ENCODE results near the gene FILIP1L. TPM values are rescaled to one million over a fixed set of nuclear protein-coding genes. Genes with fewer than 3 reads are reported as not detected.

Gene FILIP1L
- polyA plus RNA-seq, 1 donor (not counting 4 experiments of a cell fraction or from before 2014, with no cell fraction given), result 14.7 TPM

- dilution Hi-C loops (cut with MboI; ENCODE audit: extremely low pct_ligation_motif_present, low sequenced_read_pairs), result no loop called here
- Histone ChIP-seq H3K79me2 (ENCODE audit: control insufficient read depth, insufficient read depth, low read length) (peaks cover 48% of the 10 kb centered on the region), H3K4me1 (ENCODE audit: control insufficient read depth, extremely low read depth, insufficient read depth, low read length) (peaks cover 14% of the 10 kb centered on the region), H3K4me2 (ENCODE audit: control insufficient read depth, extremely low read depth, insufficient read depth, low read depth, low read length) (no peak overlapping the region), H4K20me1 (ENCODE audit: control insufficient read depth, extremely low read depth, insufficient read depth, low read length) (no peaks in the 10 kb centered on the region), H3K9me1 (ENCODE audit: control insufficient read depth, extremely low read depth, insufficient read depth, low read length) (no peaks in the 10 kb centered on the region), H3K36me3 (ENCODE audit: control insufficient read depth in 2 of 2, extremely low read depth in 1 of 2, insufficient read depth in 2 of 2, low read length in 2 of 2) (no peaks in the 10 kb centered on the region), H3K9ac (ENCODE audit: control insufficient read depth, extremely low read depth, insufficient read depth, low read length) (no peak overlapping the region), H3K4me3 (ENCODE audit: control insufficient read depth in 2 of 3, extremely low read depth in 1 of 3, insufficient read depth in 2 of 3, low read depth in 1 of 3, low read length in 3 of 3) (no peak overlapping the region), H3K9me3 (ENCODE audit: control insufficient read depth, low read depth, low read length) (no peaks in the 10 kb centered on the region), H3K27ac (ENCODE audit: control insufficient read depth, insufficient read depth, low read length) (no peak overlapping the region), H2AFZ (ENCODE audit: control insufficient read depth, low read length) (no peak overlapping the region), H3K27me3 (ENCODE audit: control insufficient read depth, extremely low read depth, insufficient read depth, low read length) (no peaks in the 10 kb centered on the region)
- no peak for FAIRE-seq
- DNase-seq (ENCODE audit: low read depth, low spot score), result no peak
- TF ChIP-seq, protein P1, sequence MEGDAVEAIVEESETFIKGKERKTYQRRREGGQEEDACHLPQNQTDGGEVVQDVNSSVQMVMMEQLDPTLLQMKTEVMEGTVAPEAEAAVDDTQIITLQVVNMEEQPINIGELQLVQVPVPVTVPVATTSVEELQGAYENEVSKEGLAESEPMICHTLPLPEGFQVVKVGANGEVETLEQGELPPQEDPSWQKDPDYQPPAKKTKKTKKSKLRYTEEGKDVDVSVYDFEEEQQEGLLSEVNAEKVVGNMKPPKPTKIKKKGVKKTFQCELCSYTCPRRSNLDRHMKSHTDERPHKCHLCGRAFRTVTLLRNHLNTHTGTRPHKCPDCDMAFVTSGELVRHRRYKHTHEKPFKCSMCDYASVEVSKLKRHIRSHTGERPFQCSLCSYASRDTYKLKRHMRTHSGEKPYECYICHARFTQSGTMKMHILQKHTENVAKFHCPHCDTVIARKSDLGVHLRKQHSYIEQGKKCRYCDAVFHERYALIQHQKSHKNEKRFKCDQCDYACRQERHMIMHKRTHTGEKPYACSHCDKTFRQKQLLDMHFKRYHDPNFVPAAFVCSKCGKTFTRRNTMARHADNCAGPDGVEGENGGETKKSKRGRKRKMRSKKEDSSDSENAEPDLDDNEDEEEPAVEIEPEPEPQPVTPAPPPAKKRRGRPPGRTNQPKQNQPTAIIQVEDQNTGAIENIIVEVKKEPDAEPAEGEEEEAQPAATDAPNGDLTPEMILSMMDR (optimal IDR thresholded peaks at IDR 0.05 in 1 of 3, IDR thresholded peaks at IDR 0.05 in 1 of 3, conservative IDR thresholded peaks at IDR 0.05 in 1 of 3; ENCODE audit: extremely low read depth in 1 of 3, insufficient read depth in 2 of 3, low read length in 3 of 3), result no peak
- no peak for TF ChIP-seq EZH2 (IDR thresholded peaks at IDR 0.05; ENCODE audit: low read length)
These were observed 290.3 kb downstream of the FILIP1L start for GRCh38 chr3:99823723-99824711.

DNA sequence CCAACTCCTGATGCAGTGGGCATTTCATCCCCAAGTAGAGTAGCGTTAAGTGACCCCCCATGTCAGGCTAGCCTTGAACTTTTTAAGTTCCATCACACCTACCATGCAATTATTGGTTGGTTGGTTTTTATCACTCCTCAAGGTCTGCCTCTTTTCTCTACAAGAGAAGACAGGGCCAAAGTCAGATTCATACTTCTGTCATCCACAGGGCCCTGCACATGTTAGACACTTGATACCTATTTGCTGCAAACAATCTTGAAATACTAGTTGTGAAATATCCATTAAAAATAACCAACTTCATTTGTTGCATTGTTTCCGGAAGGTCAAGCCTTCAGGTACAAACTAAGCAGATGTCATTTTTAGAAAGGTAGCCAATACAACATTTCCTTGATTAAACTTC is 295.5 kb downstream of the FILIP1L start:
- Histone ChIP-seq H4K20me1 (ENCODE audit: control insufficient read depth, extremely low read depth, insufficient read depth, low read length) (no peaks in the 10 kb centered on the region), H2AFZ (ENCODE audit: control insufficient read depth, low read length) (no peak overlapping the region), H3K36me3 (ENCODE audit: control insufficient read depth in 2 of 2, extremely low read depth in 1 of 2, insufficient read depth in 2 of 2, low read length in 2 of 2) (no peaks in the 10 kb centered on the region), H3K9me3 (ENCODE audit: control insufficient read depth, low read depth, low read length) (no peaks in the 10 kb centered on the region), H3K4me2 (ENCODE audit: control insufficient read depth, extremely low read depth, insufficient read depth, low read depth, low read length) (peak overlapping the region; percentile 98), H3K79me2 (ENCODE audit: control insufficient read depth, insufficient read depth, low read length) (peaks cover 29% of the 10 kb centered on the region), H3K4me1 (ENCODE audit: control insufficient read depth, extremely low read depth, insufficient read depth, low read length) (peaks cover 8% of the 10 kb centered on the region), H3K9me1 (ENCODE audit: control insufficient read depth, extremely low read depth, insufficient read depth, low read length) (no peaks in the 10 kb centered on the region), H3K27me3 (ENCODE audit: control insufficient read depth, extremely low read depth, insufficient read depth, low read length) (no peaks in the 10 kb centered on the region), H3K4me3 (ENCODE audit: control insufficient read depth in 2 of 3, extremely low read depth in 1 of 3, insufficient read depth in 2 of 3, low read depth in 1 of 3, low read length in 3 of 3) (peak overlapping the region; percentile 68 to 89 (median 84)), H3K27ac (ENCODE audit: control insufficient read depth, insufficient read depth, low read length) (no peak overlapping the region), H3K9ac (ENCODE audit: control insufficient read depth, extremely low read depth, insufficient read depth, low read length) (peak overlapping the region; percentile 81)
- FAIRE-seq (no peak), DNase-seq (ENCODE audit: low read depth, low spot score) (no peak)
- dilution Hi-C loops (cut with MboI; ENCODE audit: extremely low pct_ligation_motif_present, low sequenced_read_pairs), result no loop called here
- TF ChIP-seq EZH2 (IDR thresholded peaks at IDR 0.05; ENCODE audit: low read length), result no peak
- TF ChIP-seq, protein P1 (optimal IDR thresholded peaks at IDR 0.05 in 1 of 3, IDR thresholded peaks at IDR 0.05 in 1 of 3, conservative IDR thresholded peaks at IDR 0.05 in 1 of 3; ENCODE audit: extremely low read depth in 1 of 3, insufficient read depth in 2 of 3, low read length in 3 of 3), result no peak

Measured in keratinocyte (primary cell).